NCI-H2227 treated with DMSO at 0.1 percent for 48 hours (cell line): ENCODE results near the gene ZBTB5.
"Not testable (repeated sequence)": the region's sequence is repeated elsewhere in the genome, so short reads cannot be mapped to it uniquely, and the experiment has no call there.

ENCODE experiments used
- DNase-seq: peaks from one replicate; lab custom pipeline; 2025; lab: John Stamatoyannopoulos, UW

Gene ZBTB5

DNA sequence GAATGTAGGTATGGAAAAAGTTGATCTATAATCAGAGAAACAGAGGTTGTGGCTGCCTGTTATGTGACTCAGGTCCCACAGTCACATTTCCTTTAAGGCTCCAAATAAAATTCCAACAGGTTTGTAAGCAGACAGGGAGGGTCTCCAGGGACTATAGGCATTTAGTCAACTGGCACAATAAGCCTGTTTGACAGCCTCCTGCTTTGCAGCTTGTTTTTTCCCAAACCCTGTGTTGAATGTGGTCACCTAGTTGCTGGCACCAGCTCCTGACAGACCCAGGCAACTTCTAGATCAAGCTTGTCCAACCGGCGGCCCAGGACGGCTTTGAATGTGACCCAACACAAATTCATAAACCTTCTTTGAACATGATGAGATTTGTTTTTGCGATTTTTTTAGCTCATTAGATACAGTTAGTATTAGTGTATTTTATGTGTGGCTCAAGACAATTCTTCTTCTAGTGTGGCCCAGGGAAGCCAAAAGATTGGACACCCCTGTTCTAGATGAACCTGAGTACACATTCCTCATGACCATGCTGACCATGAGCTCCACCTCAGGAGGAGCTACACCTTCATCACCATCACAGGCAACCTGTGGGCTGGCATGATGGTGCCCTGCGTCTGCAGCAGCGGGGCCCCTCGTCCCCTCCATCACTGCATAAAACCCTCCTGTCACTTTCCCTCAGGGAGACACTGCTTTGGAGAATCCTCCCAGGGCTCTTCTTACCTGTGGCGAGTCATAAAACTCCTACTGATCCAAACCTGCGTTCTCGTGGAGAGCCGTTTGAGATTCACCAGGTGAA is 58.4 kb downstream of the ZBTB5 start:
- DNase-seq, result no peak

DNA sequence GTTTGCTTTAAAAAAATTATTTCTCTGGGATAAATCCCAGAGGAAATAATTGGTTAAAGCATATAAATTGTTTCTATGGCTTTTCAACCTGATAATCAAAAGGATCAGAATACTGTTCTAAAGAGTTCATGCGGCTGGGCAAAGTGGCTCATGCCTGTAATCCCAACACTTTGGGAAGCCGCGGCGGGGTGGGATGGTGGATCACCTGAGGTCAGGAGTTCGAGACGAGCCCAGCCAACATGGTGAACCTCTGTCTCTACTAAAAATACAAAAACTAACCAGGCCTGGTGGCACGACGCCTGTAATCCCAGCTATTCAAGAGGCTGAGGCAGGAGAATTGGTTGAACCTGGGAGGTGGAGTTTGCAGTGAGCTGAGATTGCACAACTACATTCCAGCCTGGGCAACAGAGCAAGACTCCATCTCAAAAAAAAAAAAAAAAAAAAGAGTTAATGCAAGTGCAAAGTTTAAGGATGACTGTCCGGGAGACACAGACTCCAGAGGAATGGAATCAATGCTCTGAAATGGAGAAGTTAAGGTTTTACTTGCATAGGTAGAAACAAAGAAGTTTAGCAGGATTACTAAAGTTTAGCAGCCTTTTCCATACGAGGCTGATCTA is 59.4 kb downstream of the ZBTB5 start:
- no peak for DNase-seq

DNA sequence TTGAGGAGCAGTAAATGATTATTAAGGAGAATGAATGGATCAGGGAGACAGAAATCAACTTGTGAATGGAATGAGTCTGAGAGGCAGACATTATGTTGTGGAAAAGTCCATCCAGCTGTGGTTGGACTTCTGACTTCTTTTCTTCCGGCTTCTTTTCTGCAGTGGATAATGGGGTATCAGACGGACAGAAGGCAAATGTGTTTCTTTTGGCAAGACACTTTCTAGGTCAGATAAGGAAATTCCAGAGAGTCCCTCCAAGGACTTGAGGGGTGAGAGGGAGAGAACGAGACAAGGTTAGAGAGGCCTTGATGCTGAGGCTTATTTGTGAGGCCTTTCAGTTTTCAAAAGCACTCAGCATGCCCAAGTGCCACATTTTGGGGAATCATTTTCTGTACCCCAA is 59.9 kb downstream of the ZBTB5 start:
- DNase-seq, result no peak

DNA sequence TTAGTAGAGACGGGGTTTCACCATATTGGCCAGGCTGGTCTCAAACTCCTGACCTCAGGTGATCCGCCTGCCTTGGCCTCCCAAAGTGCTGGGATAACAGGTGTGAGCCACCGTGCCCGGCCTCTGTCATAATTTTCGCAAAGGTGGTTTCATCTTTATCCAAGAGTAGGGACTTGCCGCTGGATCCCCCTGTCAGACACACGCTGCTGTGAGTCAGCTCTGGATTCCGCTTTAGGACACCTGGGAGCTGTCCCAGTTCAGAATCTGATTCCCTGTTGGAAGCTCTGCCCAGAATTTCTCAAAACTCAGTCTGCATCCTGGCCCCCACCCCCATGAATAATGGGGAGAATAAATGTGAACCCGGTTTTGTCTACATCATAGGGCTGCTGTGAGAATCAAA is 60.7 kb downstream of the ZBTB5 start:
- no peak for DNase-seq

DNA sequence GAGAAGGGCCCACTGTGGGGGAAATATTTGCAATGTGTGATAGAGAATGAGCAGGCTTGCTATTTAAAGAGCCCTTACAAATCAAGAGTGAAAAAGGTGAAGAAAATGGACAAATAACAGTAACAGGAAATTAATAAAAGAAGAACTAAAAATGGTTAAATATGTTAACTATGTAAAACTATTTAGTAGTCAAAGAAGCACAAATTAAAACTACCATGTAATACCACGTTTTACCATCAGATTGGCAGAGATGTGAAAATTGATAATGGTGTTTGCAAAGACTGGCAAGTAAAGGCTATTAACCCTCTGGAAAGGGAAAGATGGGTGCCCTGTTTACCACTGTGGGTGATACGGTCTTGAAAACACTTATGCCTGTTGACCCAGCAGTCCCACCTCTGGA is 65.9 kb downstream of the ZBTB5 start:
- no peak for DNase-seq

DNA sequence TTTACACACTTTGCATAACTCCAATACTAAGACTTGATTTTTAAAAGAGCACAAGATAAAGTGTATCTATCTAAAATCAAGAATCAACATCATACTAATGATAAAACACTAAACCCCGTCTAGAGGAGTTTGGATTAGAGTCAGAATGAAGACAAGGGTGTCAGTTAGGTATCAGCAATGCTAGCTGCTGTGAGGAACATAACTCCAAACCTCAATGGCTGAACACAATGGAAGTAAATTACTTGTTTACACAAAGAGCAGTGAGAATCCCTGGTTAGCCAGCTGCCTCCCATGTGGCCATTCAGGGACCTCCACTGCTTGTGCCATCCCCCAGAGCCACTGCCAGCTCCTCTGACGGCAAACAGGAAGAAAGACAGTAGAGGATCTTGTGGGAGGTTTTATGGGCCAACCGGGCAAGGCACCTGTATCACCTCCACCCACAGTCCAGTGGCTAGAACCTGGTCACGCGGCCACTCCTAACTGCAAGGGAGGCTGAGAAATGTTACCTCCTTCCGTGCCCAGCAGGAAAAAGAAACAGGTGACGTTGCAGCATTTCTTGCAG is 66.7 kb downstream of the ZBTB5 start:
- no peak for DNase-seq

DNA sequence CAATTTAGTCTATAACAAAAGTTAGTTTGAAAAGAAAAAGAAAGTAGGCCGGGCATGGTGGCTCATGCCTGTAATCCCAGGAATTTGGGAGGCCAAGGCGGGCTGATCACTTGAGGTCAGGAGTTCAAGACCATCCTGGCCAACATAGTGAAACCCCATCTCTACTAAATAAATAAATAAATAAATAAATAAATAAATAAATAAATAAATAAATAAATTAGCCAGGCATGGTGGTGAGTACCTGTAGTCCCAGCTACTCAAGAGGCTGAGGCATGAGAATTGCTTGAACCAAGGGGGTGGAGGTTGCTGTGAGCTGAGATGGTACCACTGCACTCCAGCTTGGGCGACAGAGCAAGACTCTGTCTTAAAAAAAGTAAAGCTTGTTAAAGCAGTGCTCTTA is 67.3 kb downstream of the ZBTB5 start:
- not testable (repeated sequence) for DNase-seq

DNA sequence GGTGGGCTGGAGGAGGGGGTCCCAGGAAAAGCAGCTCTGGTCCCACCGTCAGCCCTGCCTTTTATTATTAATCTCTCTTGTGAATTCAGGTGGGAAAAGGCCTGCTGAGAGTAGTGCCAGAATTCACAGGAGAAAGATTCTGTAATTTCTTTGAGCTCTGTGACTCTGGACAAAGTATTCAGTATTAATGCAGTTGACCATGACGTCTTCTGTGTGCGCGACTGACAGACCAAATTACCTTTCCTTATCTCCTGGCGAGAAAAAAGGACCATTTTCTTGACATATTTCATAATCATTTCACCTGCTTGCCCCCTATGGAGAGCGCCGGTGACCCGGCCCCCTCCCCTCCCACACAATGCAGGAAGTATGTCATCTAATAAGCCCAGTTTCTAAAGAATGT is 69.6 kb downstream of the ZBTB5 start:
- no peak for DNase-seq

DNA sequence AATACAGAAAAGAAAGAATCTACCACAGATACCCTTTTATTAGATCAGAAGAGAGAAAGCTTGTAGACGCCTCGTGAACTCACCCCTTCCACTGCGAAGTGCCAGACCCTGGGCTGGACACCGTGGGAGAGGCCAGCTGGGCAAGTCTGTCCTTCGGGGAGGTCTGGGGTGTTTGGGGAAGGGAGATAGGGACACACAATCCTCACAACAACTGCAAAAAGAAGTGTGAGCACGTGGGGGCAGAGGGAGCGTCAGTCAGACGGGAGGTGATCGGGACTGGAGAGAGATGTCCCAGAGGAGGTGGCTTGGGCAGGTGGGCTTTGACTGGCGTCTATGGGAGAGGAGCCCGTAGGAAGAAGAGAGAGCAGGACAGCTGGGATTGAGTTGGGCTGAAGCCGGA is 70.0 kb downstream of the ZBTB5 start:
- DNase-seq, result no peak

DNA sequence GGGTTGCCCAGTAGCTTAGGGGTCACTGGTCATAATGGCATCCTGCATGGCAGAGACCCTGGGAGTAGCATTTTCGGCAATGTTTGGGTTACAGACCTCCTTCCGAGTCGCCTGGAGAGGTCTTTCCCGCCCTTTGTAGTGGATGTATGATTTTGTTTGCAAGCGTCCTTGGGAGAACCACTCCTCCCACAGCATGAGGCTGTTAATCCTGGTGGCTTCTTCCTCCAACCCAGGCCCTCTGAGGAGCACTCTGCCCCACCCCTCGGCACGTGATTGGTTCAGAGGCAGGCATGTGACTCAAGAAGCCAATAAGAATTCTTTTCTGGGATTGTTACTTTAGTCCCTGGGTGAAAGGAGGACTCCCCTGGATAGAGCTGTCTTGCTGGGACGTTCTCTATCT is 73.0 kb downstream of the ZBTB5 start:
- DNase-seq, result no peak

DNA sequence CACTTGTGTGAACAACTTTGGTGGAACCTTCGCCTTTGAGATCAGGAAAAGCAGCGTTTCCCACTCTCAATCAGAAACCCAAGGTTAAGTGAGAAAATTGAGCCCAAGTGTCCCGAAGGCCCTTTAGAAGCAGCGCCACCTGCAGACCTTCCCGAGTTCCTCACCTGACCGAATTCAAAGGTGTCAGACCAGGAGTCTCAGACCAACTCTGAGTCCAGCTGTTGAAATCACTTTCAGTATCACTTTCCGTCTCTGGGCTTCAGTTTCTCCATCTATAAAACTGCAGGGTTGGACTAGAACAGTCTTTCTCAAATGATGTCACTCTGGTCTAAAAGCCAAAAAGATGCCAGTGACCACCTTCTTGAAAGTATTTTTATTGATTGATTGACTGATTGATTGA is 74.5 kb downstream of the ZBTB5 start:
- DNase-seq, result no peak
